HG02623 (cell line): ENCODE data around the gene MAP3K1.
A peak's percentile ranks its signal among the peaks of the same experiment; 100 is the strongest.
"Not testable (repeated sequence)": the region's sequence is repeated elsewhere in the genome, so short reads cannot be mapped to it uniquely, and the experiment has no call there.

Source experiments
- ATAC-seq: cut with Tn5 transposase; IDR thresholded peaks from one replicate; pipeline ENCODE4 v1.9.1; 2021; ENCODE audit warnings: moderate library complexity; ENCODE audit not compliant: unreplicated experiment

MAP3K1 gene

GRCh38 chr5:56814963-56815657, at the start of gene MAP3K1:
MAP3K1 (plus strand) TSS chr5:56815549; CDS start chr5:56815574, 25 bp downstream.
- peak; percentile 41 for ATAC-seq

- ATAC-seq: no peak
Observed at GRCh38 chr5:56766926-56767325, 48.4 kb upstream of the MAP3K1 start.

- ATAC-seq: no peak
Observed at GRCh38 chr5:56769875-56770604, 45.3 kb upstream of the MAP3K1 start.

- ATAC-seq: no peak
Observed at GRCh38 chr5:56772767-56773166, 42.6 kb upstream of the MAP3K1 start.

GRCh38 chr5:56774957-56775356, 40.4 kb upstream of the MAP3K1 start:
- no peak for ATAC-seq

GRCh38 chr5:56776212-56776846, 39.0 kb upstream of the MAP3K1 start:
- ATAC-seq: not testable (repeated sequence)

- ATAC-seq: no peak
Observed at GRCh38 chr5:56783261-56783660, 32.1 kb upstream of the MAP3K1 start.

- no peak for ATAC-seq
Observed at GRCh38 chr5:56786346-56786745, 29.0 kb upstream of the MAP3K1 start.

- ATAC-seq: peak; percentile 79
Observed at GRCh38 chr5:56791396-56791795, 24.0 kb upstream of the MAP3K1 start.

GRCh38 chr5:56798521-56798920, 16.8 kb upstream of the MAP3K1 start:
- no peak for ATAC-seq

GRCh38 chr5:56800186-56800585, 15.2 kb upstream of the MAP3K1 start:
- no peak for ATAC-seq

GRCh38 chr5:56801256-56801655, 14.1 kb upstream of the MAP3K1 start:
- no peak for ATAC-seq

- no peak for ATAC-seq
Observed at GRCh38 chr5:56802205-56802604, 13.1 kb upstream of the MAP3K1 start.

GRCh38 chr5:56803025-56803424, 12.3 kb upstream of the MAP3K1 start:
- no peak for ATAC-seq

- ATAC-seq: no peak
Observed at GRCh38 chr5:56803894-56804293, 11.5 kb upstream of the MAP3K1 start.

GRCh38 chr5:56807679-56808078, 7.7 kb upstream of the MAP3K1 start:
- no peak for ATAC-seq

- no peak for ATAC-seq
Observed at GRCh38 chr5:56808211-56808610, 7.1 kb upstream of the MAP3K1 start.

- no peak for ATAC-seq
Observed at GRCh38 chr5:56810826-56811225, 4.5 kb upstream of the MAP3K1 start.

- no peak for ATAC-seq
Observed at GRCh38 chr5:56812110-56812509, 3.2 kb upstream of the MAP3K1 start.

GRCh38 chr5:56813302-56813701, 2.0 kb upstream of the MAP3K1 start:
- ATAC-seq: no peak

- no peak for ATAC-seq
Observed at GRCh38 chr5:56814361-56814962, 887 bp upstream of the MAP3K1 start.
